ENCODE data around the gene RBM27.
"Not testable (repeated sequence)": the region's sequence is repeated elsewhere in the genome, so short reads cannot be mapped to it uniquely, and the experiment has no call there.

The RBM27 gene

DNA sequence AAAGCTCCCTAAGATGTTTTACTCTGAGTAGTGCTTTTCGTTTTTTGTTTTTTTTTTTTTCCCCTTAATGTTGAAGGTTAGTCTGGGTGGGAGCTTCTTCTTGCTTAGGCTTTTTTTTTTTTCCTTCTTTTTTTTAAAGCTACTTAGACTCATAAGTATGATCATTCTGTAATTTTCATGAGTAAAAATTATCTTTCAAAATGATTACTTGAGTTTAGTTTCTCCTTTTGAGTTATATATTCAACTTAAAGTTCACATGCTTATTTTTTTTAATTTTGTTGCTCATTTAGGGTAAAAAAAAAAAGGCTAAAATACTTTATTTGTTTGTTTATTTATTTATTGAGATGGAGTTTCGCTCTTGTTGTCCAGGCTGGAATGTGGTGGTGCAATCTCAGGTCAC, 2.9 kb downstream of the RBM27 start:
- DNase-seq: no peak

DNA sequence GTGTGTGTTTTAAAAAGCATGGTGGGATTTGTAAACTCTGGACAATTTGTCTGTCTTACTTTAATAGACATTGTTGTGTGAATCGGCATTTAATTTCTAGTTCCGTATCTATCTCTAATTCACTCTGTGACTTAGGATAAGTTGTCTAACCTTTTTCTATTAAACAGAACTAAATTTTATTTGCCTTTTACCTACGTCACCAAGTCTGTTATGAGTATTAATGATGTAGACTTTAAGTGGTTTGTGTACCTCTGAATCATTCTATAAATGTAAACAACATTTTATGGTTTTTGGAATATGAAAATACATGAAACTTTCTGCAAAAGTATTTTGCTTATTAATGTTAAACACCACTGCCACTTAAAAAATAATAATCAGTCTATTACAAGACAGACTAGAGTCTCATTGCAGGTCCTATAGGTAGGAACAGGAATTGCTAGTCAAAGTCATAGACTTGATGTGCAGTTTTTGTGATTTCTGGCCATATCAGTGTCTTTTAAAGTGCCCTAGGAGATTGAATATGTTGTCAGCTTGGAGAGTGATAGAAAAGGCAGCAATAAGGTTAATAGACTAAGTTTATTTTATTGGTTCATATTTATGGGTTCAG, 5.6 kb downstream of the RBM27 start:
- no peak for DNase-seq

DNA sequence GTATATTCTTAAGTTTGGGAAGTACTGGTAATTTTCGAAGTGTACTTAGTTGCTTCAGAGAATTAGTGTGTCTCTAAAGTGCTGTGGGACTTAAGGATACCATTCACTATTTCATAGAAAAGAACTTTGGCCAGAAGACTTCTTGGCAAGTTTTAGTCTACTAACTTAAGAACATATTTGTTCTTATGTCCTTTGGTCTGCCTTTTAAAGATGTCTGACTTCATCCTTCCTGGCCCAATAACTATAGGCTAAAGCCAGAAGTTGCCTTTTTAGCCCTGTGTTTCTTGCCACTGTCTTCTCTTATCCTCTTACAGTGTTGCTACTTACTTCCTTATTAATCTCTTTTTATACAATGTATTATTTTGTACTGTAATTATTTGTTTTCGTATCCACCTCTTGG, 6.3 kb downstream of the RBM27 start:
- no peak for DNase-seq

DNA sequence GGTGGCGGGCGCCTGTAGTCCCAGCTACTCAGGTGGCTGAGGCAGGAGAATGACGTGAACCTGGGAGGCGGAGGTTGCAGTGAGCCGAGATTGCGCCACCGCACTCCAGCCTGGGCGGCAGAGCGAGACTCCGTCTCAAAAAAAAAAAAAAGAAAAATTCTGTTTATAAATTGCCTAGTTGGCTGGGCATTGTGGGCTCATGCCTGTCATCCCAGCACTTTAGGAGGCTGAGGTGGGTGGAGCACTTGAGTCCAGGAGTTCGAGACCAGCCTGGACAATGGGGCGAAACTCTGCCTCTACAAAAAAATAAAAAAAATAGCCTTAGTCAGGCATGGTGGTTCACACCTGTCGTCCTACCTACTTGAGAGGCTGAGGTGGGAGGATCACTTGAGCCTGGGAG, 7.4 kb downstream of the RBM27 start:
- DNase-seq: not testable (repeated sequence)

DNA sequence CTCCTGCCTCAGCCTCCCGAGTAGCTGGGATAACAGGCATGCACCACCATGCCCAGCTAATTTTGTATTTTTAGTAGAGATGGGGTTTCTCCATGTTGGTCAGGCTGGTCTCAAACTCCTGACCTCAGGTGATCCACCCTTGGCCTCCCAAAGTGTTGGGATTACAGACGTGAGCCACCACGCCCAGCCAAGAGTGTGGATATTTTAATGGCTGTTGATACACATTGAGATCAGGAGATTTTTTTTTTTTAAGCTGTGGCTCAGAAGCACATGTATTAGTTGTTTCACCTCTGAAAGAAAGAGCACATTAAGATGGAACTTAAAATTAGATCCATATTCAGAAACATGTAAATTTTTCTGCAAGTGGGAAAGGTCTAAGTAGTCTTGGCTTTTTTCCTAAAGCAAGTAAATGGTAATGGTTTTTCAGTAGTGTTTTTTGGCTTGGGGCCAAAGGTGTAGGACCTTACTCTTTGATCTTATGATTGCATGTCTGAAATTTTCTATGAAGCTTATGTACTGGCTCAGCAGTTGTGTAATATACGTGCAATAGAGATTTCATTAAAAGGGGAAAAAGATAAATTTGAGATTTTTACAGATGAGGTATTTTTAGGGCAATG, 9.9 kb downstream of the RBM27 start:
- DNase-seq: peak; percentile 44

DNA sequence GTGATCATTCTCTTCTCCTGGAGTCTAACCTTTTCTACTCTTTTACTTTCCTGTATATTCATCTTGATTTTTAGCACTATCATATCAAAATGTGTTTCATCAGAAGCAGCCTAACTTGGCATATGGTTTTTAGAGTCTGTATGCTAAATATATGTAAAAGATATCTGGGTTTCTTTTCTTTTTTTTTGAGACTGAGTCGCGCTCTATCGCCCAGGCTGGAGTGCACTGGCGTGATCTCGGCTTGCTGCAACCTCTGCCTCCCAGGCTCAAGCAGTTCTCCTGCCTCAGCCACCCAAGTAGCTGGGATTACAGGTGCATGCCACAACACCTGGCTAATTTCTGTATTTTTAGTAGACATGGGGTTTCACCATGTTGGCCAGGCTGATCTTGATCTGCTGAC, 11.5 kb downstream of the RBM27 start:
- not testable (repeated sequence) for DNase-seq

DNA sequence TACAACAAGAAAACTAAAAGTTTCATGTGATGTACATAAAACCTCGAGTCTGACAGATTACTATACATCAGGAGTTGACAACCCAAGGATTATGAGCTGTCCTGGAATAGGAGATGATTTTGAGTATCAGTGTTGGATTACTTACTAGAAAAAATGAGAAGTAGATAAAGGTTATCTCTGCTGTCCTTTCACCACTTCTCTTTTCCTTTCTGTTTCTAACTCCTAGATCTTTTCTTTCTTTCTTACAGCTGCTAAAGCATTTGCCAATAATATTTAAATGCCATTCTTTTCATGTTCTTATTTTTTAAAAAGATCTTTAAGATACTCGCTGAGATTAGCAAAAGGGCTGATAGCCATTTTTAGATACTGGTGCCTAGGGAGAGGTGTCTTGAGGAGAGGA, 14.8 kb downstream of the RBM27 start:
- DNase-seq: no peak

DNA sequence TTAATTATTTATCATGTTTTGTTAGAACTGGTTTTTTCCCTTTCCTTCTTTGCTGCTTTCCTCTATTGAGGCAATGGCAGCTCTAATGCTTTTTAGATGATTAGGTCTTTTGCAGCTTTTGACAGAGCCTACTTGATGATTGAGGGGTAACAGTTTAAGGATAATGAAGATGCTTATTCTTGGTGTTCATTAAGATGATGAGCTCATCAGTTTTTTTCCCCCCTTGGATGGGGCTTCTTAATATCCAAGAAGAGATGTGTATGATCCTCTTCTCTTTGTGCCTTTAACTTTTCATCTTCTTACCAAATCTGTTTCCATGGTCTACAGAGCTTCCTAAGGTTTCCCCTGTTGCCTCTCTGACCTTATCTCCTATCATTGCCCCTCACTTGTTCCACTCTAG, 15.8 kb downstream of the RBM27 start:
- DNase-seq: no peak

DNA sequence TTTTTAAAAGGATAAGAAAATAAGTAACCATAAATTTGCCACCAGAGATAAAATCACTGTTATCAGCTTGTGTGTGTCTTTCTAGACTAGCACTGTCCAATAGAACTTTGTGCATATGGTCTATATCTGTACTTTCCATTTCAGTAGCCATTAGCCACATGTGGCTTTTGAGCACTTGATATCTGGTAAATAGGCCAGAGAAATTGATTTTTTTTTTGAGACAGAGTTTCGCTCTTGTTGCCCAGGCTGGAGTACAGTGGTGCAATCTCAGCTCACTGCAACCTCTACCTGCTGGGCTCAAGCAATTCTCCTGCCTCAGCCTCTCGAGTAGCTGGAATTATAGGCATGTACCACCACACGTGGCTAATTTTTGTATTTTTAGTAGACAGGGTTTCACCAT, 17.8 kb downstream of the RBM27 start:
- no peak for DNase-seq

DNA sequence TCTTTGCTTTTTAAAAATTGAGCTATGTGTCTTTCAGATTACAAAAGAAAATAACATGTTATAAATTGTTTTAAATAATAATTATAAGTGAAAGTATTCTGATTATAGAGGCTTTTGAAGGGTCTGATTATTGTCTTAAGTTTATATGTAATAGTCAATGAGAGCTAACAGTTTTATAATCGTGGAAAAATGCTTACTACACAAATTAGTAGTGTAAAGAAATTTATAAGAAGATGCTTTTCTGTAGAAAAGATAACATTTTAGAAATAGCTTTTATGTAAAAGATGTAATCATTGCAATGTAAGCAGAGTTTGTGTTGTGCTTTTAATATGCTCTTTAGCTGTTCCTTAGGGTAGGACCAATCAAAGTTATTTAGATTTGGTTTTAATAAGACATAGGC, 18.6 kb downstream of the RBM27 start:
- DNase-seq: no peak

DNA sequence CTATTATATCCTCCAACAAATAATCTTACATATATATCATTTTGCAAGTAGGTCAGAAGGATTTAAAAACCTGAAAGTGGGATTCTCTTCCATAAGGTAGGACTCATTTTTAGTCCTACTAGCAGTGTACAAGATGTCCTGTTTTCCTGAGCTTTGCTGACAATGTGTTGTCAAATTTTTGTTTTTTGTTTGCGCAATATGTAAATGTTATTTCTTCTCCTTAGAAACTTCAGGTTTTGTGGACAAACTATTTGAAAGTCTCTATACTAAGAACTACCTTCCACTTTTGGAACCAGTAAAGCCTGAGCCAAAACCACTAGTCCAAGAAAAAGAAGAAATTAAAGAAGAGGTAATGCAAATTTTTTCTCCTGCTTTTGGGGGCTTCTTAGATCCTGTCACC, 19.8 kb downstream of the RBM27 start:
- DNase-seq: no peak

DNA sequence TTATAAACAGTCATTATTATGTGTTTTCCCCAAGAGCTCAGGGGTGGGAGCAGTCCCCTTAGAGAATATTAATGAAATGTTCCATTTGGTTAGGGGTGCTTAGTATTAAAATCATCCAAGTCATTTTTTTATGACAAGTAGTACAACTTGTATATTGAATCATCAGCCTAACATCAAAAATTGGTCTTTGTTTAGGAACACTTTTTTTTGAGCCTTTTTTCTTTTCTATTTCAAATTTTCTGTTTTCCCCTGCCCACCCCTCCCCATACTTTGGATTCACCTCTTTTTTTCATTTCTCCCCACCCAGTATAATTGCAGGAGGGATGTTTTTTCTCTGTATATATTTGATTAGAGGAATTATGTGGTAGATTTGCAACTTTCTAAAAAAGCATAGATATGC, 25.8 kb downstream of the RBM27 start:
- no peak for DNase-seq

DNA sequence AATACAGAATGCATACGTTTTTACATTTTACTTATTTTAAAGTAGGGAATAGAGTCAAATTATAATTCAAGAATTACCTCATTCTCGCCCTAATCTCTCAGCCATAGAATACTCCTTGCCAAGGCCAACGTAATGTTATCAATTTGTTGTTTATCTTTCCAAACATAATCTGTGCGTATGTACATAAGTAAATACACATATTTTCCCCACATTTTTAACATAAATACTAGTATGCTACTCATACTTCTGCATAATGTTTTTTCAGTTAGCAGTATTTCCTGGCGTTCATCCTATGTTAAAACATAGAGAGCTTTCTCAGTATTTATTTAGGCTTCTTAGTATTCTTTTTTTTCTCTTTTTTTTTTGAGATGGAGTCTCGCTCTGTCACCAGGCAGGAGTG, 28.8 kb downstream of the RBM27 start:
- DNase-seq: no peak

DNA sequence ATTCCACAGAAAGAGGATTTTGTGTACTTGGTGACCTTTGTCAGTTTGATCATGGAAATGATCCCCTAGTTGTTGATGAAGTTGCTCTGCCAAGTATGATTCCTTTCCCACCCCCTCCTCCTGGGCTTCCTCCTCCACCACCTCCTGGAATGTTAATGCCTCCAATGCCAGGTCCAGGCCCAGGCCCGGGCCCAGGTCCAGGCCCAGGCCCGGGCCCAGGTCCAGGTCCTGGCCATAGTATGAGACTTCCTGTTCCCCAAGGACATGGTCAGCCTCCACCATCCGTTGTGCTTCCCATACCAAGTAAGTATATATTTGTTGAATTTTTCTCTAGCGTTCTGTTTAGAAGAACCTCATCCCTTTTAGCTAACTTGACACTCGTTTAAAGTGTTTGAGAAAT, 30.0 kb downstream of the RBM27 start:
- DNase-seq: no peak

DNA sequence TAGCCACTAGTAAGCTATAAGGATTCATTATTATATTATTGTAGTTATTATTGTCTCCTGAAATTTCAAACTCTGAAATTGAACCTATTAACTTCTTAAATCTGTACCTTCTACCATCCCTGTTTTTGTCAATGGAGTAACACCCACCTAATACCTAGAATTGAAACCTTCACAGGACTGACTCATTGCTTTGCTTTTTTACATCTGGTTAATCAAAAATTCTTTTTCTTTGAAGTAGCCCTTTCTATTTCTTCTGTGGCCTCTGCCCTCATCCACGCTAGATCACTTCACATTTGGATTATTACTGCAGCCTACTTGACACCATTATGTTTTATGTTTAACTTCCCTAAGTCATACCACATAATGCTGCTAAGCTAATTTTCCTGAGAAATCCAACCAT, 35.6 kb downstream of the RBM27 start:
- peak; percentile 4 for DNase-seq

DNA sequence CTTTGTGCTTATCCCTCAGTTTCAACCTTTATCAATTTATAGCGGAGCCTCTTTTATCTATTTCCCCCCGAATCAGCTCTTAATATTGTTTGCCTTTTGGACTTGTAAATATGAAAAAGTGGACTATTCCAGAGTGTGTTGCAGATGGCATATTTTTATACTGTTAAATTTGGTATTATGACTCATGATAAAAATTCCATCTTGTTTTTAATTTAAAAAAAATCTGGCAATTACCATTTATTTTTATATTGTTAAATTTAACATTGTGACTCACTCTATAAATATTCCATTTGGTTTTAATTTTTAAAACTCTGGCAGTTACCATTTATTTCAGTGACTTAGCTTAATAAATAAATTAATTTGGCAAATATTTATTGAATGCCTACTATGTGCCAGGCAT, 37.5 kb downstream of the RBM27 start:
- no peak for DNase-seq

DNA sequence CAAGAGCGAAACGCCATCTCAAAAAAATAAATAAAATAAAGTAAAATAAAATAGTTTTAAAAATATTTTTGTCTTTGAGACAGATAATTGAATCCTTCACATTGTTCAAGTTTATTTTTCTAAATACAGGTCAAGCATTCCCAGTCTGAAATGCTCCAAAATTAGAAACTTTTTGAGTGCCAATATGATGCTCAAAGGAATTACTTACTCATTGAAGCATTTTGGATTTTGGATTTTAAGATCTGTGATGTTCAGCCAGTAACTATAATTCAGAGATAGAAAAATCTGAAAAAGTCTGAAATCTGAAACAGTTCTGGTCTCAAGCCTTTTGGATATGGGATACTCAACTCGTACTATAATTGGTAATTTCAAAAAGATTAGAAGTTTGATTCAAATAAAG, 39.8 kb downstream of the RBM27 start:
- no peak for DNase-seq

DNA sequence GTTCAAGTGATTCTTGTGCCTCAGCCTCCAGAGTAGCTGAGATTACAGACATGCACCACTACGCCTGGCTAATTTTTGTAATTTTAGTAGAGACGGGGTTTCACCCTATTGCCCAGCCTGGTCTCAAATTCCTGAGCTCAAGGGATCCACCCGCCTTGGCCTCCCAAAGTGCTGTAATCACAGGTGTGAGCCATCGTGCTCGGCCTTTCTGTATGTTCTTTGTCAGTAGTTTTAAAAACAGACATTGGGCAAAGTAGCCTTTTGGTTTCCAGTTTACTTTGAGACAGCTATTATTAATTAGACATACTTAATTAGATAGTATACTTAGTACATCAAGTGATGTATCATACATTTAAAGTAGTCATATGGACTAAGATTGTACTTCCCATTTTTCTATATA, 45.2 kb downstream of the RBM27 start:
- no peak for DNase-seq

DNA sequence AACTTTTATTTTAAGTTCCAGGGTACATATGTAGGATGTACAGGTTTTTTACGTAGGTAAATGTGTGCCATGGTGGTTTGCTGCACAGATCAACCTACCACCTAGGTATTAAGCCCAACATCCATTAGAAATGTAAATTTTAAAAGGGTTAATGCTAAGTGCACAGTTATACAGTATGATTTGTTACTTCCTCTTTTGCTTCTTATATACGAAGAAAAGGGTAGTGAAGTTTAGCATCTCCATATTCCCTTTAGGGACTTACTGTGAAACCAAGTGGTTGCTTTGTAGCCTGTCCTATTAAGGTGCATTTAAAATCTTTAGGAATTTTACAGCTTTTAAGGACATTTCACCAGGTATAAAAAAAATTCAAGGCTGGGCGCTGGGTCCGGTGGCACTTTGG, 46.4 kb downstream of the RBM27 start:
- DNase-seq: no peak
